ENCODE data around the gene FAM110A. TPM values are rescaled to one million over a fixed set of nuclear protein-coding genes. Genes with fewer than 3 reads are reported as not detected.

FAM110A gene
- total and polyA plus RNA-seq, 2 of the 8 experiments (the other 6 are each of a cell fraction or from before 2014, with no cell fraction given), result 10.1 to 10.9 TPM

- Histone ChIP-seq H3K4me3 (ENCODE audit: extremely low read depth in 1 of 4, insufficient read depth in 2 of 4, low read depth in 3 of 4, low read length in 4 of 4) (no peak overlapping the region), H3K27me3 (replicated peaks in 1 of 4; ENCODE audit: control insufficient read depth in 3 of 4, extremely low read depth in 1 of 4, insufficient read depth in 3 of 4, low read length in 3 of 4) (no peaks in the 10 kb centered on the region), H3K9me3 (ENCODE audit: insufficient read depth in 2 of 2, low read depth in 1 of 2, low read length in 1 of 2) (no peaks in the 10 kb centered on the region), H3K4me2 (ENCODE audit: insufficient read depth in 1 of 2, low read depth in 2 of 2, low read length in 2 of 2) (peak overlapping the region in 1 of 2 experiments; percentile 32; a peak in 2 of 4 replicates), H3K9ac (replicated peaks in 1 of 4; ENCODE audit: extremely low read depth in 1 of 4, low read depth in 3 of 4, low read length in 3 of 4) (no peak overlapping the region), H4K20me1 (replicated peaks in 1 of 2; ENCODE audit: control insufficient read depth in 1 of 2, insufficient read depth in 2 of 2, low read length in 2 of 2) (no peaks in the 10 kb centered on the region), H2BK15ac (ENCODE audit: low read length) (no peak overlapping the region), H3K4me1 (replicated peaks in 1 of 4; ENCODE audit: control insufficient read depth in 3 of 4, insufficient read depth in 4 of 4, low read length in 3 of 4) (no peaks in the 10 kb centered on the region; a peak in 2 of 7 replicates), H4K8ac (ENCODE audit: extremely low read depth, insufficient read depth, low read length) (no peak overlapping the region), H3K56ac (replicated peaks; ENCODE audit: insufficient read length, low read depth, low read length) (no peak overlapping the region), H3K18ac (ENCODE audit: extremely low read depth, low read length) (no peak overlapping the region), H3K4ac (replicated peaks; ENCODE audit: insufficient read length, low read depth, low read length) (no peak overlapping the region), H4K91ac (replicated peaks; ENCODE audit: insufficient read length, low read length) (no peak overlapping the region), H2AK5ac (ENCODE audit: low read depth, low read length) (no peak overlapping the region), H2AFZ (ENCODE audit: low read length) (peak overlapping the region; percentile 12; the same call in 1 of the 2 replicates), H2BK12ac (ENCODE audit: low read depth, low read length) (no peak overlapping the region), H3K23ac (ENCODE audit: insufficient read length) (no peak overlapping the region), H3K14ac (ENCODE audit: insufficient read length) (no peak overlapping the region), H3K79me2 (ENCODE audit: control insufficient read depth in 1 of 2, insufficient read depth in 2 of 2, low read length in 2 of 2) (no peaks in the 10 kb centered on the region), H2BK20ac (ENCODE audit: low read length) (no peak overlapping the region), H3K27ac (ENCODE audit: low read depth, low read length) (no peak overlapping the region), H3K23me2 (ENCODE audit: low read depth, low read length) (no peaks in the 10 kb centered on the region), H4K5ac (ENCODE audit: insufficient read length, low read depth, low read length) (no peak overlapping the region), H2BK120ac (replicated peaks; ENCODE audit: low read depth, low read length) (no peak overlapping the region), H3K36me3 (ENCODE audit: control insufficient read depth in 2 of 4, insufficient read depth in 4 of 4, low read length in 3 of 4) (no peaks in the 10 kb centered on the region), H3K79me1 (ENCODE audit: low read depth, low read length) (no peaks in the 10 kb centered on the region), H2BK5ac (ENCODE audit: low read depth, low read length) (no peak overlapping the region)
- DNase-seq (ENCODE audit: low read depth in 1 of 2, low spot score in 2 of 2) (peak; percentile 41 to 82), FAIRE-seq (peak; percentile 95)
- TF ChIP-seq RAD21 (IDR thresholded peaks at IDR 0.05 in 1 of 2, conservative IDR thresholded peaks at IDR 0.05 in 1 of 2; ENCODE audit: low read depth in 2 of 2, low read length in 2 of 2), result peak; percentile 96
- TF ChIP-seq TAF1 (IDR thresholded peaks at IDR 0.05; ENCODE audit: low read depth, low read length), result no peak
- 0 out of 2 replicates have a peak, but pooled peaks have one; percentile 37 for TF ChIP-seq TEAD4 (IDR thresholded peaks at IDR 0.05; ENCODE audit: low read depth, low read length)
- TF ChIP-seq POLR2A (IDR thresholded peaks at IDR 0.05; ENCODE audit: control extremely low read depth in 1 of 2, low read depth in 2 of 2, low read length in 2 of 2), result no peak
- TF ChIP-seq, protein P1, sequence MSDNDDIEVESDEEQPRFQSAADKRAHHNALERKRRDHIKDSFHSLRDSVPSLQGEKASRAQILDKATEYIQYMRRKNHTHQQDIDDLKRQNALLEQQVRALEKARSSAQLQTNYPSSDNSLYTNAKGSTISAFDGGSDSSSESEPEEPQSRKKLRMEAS (IDR thresholded peaks at IDR 0.05), result 0 out of 2 replicates have a peak, but pooled peaks have one; percentile 13
- peak; percentile 83 to 97 (median 91) for TF ChIP-seq CTCF (IDR thresholded peaks at IDR 0.05; ENCODE audit: control extremely low read depth in 1 of 3, insufficient read depth in 1 of 3, low read depth in 1 of 3, low read length in 3 of 3)
- peak; percentile 42; the same call in 1 of the 2 replicates for TF ChIP-seq E2F6 (IDR thresholded peaks at IDR 0.05)
- TF ChIP-seq GTF2F1 (IDR thresholded peaks at IDR 0.05; ENCODE audit: borderline replicate concordance, low read depth, low read length), result no peak
- 0 out of 2 replicates have a peak, but pooled peaks have one; percentile 32 for TF ChIP-seq YY1 (IDR thresholded peaks at IDR 0.05; ENCODE audit: low read depth, low read length)
- ChIA-PET POLR2A (ENCODE audit: partially characterized antibody) (no interaction called here), CTCF (ENCODE audit: partially characterized antibody) (interaction anchor here (0.6 to 10.2 kb wide), 42 partner anchors 9 to 1193 kb away, joined by 3 to 153 read pairs (median 4); no protein-coding TSS in a partner anchor)
- WGBS, 2 experiments (ENCODE audit: extremely low coverage in 1 of 2, insufficient coverage in 1 of 2, insufficient read length in 1 of 2, insufficient replicate concordance in 2 of 2, low coverage in 1 of 2, low lambda C conversion rate in 2 of 2, missing lambda C conversion rate in 1 of 2), result 26% methylated on average over 13 of the region's 13 CpGs; no CpG with 5 or more reads in 1 of the 2 experiments
These were observed 17.5 kb upstream of the FAM110A start for GRCh38 chr20:815914-816606.
